Activated CD4-positive, CD25-positive, alpha-beta regulatory T cell (primary cell): ENCODE data around the gene MRTFA.
"Not testable (repeated sequence)": the region's sequence is repeated elsewhere in the genome, so short reads cannot be mapped to it uniquely, and the experiment has no call there.

Experiments used
- DNase-seq, 4 experiments: peaks; one replicate each; lab custom pipeline; 2025; lab: John Stamatoyannopoulos, UW

Gene MRTFA

GRCh38 chr22:40627612-40628011, 8.9 kb downstream of the MRTFA start:
- no peak for DNase-seq

GRCh38 chr22:40626851-40627250, 9.7 kb downstream of the MRTFA start:
- no peak for DNase-seq

DNA sequence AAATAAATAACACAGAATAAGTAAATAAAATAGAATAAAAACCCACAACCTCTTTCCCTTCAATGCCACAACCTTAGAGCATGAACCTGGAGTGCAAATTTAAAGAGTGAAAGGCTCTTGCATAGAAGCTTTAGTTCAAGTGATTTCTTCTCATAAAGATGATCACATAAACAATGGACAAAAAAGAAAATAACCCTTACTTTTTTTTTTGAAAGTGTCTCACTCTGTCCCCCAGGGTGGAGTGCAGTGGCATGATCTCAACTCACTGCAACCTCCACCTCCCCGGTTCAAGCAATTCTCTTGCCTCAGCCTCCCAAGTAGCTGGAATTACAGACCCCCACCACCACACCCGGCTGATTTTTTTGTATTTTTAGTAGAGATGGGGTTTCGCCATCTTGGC, 10.7 kb downstream of the MRTFA start:
- not testable (repeated sequence) for DNase-seq

DNA sequence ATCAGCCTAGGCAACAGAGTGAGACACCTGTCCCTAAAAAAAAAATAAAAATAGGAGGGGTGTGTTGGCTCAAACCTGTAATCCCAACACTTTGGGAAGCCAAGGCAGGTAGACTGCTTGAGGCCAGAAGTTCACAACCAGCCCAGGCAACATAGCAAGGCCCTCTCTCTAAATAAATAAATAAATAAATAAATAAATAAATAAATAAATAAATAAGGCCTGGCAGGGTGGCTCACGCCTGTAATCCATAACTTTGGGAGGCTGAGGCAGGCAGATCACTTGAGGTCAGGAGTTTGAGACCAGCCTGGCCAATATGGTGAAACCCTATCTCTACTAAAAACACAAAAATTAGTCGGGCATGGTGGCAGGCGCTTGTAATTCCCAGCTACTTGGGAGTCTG, 11.2 kb downstream of the MRTFA start:
- not testable (repeated sequence) for DNase-seq

DNA sequence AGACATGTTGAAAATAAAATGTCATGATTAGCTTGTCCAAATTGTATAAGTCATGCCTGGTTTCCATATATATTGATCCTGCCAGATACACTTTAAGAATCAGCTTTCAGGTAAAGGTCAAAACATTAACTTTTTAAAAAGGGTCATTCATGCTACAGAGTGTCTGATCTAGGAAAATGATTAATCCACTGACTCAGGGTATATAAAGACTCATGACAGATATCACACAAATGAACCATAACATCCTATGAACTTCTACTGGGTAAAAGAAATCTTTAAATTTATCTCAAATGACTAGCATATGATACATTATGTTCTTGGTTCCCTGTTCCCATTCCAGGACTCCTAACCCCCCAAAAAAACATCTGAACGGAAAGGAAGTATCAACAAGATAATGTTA, 11.7 kb downstream of the MRTFA start:
- no peak for DNase-seq

DNA sequence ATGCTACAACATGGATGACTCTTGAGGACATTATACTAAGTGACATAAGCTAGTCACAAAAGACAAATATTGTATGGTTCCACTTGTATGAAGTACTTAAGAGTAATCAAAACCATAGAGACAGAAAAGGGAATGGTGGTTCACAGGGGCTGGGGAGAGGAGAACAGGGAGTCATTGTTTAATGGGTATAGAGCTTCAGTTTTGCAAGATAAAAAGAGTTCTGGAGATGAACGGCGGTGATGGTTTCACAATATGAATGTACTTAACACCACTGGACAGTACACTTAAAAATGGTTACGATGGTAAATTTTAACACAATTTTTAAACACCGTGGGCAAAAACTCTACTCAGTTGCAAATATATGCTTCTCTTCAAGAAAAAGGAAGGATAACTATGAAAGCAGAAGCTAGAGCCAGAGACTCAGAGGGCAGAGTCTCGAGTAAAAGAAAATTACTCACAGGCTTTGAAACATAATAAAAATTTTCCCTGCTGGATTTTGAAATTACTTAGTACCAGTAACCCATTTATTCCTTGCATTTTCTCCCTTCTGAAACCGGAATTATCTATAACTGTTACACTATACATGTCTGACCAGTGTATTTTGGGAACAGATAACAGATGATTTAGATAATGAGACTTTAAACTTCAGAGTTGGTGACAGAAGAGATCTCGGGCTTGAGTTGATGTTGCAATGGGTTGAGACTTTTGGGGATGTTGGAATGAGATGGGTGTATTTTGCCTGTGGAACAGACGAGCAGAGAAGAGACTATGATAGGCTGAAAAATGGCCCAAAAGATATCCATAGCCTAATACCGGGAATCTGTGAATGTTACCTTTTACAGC, 15.0 kb downstream of the MRTFA start:
- no peak for DNase-seq

GRCh38 chr22:40620464-40621046, 16.0 kb downstream of the MRTFA start:
- DNase-seq = no peak

DNA sequence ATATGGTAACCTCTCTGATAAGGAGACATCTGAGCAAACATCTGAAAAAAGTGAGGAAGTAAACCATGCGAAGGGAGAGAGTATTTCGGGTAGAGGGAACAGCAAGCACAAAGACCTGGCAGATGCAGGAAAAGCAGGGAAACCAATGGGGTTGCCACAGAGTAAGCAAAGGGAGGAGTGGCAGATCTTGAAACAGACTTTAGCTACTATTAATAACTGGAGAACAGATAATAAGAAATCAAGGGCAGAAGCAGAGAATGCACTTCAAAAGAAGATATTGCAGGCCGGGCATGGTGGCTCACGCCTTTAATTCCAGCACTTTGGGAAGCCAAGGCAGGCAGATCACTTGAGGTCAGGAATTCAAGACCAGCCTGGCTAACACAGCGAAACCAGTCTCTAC, 18.1 kb downstream of the MRTFA start:
- no peak for DNase-seq

GRCh38 chr22:40616578-40616977, 19.9 kb downstream of the MRTFA start:
- no peak for DNase-seq

- no peak for DNase-seq
These were observed 23.5 kb downstream of the MRTFA start for GRCh38 chr22:40613067-40613466.

GRCh38 chr22:40612291-40612751, 24.2 kb downstream of the MRTFA start:
- no peak for DNase-seq

DNA sequence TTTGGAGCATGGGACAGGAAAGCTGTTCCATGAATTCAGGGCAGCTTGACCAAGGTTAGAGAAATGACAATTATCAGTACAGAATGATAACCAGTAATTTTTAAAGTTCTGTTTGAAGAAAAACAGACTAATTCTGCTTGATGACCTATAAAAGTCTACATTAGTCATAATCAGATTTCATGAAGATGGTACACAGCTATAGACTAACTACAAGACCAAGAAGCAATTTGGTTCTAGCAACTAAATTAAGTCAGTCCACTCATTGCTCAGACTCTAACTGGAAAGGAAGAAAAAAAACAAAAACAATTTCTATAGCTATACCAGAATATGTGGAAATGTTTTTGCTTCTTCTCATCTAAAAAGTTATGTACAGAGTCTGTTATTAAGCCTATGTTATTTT, 24.9 kb downstream of the MRTFA start:
- DNase-seq = no peak

GRCh38 chr22:40610329-40610850, 26.1 kb downstream of the MRTFA start:
- DNase-seq = no peak

- no peak for DNase-seq
These were observed 27.3 kb downstream of the MRTFA start for GRCh38 chr22:40609216-40609615.

DNA sequence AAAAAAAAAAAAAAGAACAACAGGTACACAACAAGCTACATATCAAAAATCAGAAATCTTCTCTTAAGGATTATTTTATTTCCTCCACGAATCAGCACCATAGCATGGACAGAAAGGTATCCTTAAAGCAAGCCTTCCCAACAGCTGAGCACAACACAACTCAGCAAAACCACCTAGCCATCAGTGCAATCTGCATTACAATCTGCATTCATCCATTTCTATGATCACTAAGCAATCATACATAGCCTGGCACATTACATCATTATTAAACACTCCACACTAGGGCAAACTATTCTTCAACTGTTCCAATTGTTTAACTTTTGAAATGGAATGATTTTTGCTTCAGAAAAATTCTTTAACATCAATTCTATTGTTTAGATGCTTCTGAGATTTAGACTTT, 29.0 kb downstream of the MRTFA start:
- DNase-seq = no peak

DNA sequence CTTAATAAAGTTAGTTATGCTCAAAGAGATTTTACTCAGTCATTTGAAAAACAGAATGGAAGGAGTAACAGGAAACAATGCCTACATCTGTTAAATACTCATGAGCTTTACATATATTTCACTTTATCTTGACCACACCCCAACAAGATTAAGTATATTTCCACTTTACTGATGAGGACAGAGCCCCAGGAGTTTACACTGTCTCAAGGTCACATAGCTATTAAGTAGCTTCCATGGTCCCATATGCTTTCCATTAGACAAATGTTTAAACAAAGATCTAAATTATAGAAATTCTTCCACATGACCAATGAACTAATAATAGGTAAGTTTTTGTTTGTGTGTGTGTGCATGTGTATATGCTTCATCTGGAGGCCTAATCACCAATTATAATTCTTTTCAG, 30.2 kb downstream of the MRTFA start:
- no peak for DNase-seq

- DNase-seq = no peak
These were observed 30.8 kb downstream of the MRTFA start for GRCh38 chr22:40605761-40606160.

DNA sequence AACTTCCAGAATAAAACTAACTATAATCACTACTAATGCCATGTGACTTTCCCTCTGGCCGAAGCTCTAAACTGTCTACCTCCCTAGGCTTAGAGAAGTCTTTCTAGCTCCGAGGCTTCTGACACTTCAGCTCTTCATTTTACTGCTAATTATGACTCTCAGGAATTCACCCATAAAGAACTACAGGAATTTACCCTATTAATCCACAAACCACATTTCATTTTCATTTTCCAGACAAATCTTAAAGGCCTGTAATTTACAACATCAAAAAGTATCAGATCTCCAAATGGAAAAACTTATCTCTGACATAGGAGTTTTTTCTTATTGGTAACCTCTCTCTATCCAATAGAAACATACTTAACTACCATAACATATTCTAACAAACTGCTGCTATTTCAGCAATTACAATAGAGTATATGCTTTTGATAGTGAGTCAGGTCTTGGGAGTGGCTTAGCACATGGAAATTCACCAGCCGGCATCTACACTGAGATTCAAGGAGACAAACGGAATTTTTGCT, 33.4 kb downstream of the MRTFA start:
- no peak for DNase-seq

DNA sequence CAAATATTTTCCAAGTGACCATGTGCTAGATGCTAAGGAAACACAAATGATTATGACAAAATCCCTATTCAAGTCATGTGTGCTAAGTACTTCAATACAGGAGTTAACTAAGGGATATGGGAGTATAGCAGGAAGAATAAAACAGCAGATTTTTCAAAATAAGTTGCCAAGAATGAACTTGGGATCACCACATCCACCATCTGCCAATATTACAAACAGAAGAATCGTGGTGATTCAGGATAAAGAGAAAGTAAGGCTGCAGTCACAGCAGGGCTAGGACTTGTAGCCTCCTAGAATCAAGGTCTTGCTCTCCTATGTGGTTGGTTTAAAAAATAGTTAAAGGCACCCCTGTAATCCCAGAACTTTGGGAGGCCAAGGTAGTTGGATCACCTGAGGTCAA, 34.3 kb downstream of the MRTFA start:
- no peak for DNase-seq

GRCh38 chr22:40599731-40600130, 36.8 kb downstream of the MRTFA start:
- no peak for DNase-seq

DNA sequence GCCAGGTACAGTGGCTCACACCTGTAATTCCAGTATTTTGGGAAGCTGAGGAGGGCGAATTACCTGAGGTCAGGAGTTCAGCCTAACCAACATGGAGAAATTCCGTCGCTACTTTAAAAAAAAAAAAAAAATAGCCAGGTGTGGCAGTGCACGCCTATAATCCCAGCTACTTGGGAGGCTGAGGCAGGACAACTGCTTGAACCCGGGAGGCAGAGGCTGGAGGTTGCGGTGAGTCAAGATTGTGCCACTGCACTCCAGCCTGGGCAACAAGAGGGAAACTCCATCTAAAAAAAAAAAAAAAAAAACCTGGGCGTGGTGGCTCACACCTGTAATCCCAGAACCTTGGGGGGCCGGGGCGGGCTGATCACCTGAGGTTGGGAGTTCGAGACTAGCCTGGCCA, 37.8 kb downstream of the MRTFA start:
- DNase-seq = not testable (repeated sequence)

DNA sequence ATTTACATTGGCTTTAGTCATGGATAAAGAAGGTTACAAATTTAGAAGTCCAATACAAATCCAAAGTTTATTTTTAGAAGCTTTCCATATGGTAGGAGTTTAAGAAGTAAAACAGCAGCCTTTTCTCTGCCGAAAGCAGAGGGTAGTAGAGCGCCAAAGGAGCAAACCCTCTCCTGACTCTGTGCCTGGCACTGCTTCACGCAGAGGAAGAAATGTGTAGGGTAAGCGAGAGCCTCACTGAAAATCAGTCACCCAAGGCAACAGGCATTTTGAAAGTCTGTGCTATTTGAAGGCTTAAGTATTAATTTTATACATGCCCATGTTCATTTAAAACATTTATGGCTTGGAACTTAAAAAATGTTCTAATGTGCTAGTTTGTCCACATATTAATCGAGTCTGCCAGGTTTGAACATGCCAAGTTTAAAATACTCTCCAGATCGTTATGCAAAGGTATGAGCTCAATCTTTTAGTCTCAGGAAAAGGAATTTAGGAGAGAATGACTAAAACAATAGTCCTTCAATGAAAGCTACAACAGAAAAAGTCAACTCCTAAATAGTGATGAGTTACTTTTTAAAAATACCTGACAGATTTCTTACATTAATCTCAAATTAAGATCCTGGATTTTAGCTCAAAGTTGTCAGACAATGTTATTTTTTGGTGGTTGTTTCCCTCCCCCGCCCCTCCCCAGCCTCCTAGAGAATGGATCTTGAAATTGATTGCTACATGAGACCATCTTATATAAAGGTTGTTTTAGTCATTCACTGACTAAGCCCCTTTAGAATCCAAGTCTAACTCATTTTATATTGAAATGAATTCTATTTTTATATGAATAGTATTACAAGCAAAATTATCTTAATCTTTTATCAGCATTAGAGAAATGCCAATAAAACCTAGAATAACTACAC, 38.7 kb downstream of the MRTFA start:
- no peak for DNase-seq
